ENCODE results near the gene PIGR. TPM values are rescaled to one million over a fixed set of nuclear protein-coding genes. Genes with fewer than 3 reads are reported as not detected.

PIGR gene
- total and polyA plus RNA-seq, 2 of the 8 experiments (the other 6 are each of a cell fraction or from before 2014, with no cell fraction given) = not detected

DNA sequence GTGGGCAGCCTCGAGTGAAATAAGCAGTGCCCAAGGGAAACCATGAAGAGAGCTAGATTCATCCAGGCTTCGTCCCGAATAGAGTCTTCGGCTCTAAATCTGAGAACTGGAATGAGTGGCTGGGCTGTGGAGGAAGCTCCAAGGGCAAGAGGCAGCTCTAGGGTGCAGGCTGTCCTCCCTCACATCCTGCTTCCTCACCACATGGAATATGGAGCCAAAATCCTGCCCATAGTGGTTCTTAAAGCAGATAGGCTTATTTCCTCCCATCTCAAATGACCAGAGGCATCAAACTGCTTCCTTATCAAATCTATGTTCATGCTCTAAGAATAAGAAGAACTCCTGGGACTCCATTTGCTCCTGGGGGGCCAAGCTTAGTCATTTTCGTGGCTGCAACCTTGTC, 46.5 kb downstream of the PIGR start:
- H4K91ac ChIP-seq (replicated peaks; ENCODE audit: insufficient read length, low read length) = no peak overlapping the region
- H3K4me1 ChIP-seq (replicated peaks in 1 of 4; ENCODE audit: control insufficient read depth in 3 of 4, insufficient read depth in 4 of 4, low read length in 3 of 4) = no peaks in the 10 kb centered on the region; a peak in 1 of 7 replicates
- H2BK15ac ChIP-seq (ENCODE audit: low read length) = no peak overlapping the region
- no peak overlapping the region for H2BK120ac ChIP-seq (replicated peaks; ENCODE audit: low read depth, low read length)
- no peak overlapping the region for H2AK5ac ChIP-seq (ENCODE audit: low read depth, low read length)
- no peak overlapping the region for H2BK12ac ChIP-seq (ENCODE audit: low read depth, low read length)
- H3K14ac ChIP-seq (ENCODE audit: insufficient read length) = no peak overlapping the region
- H3K4ac ChIP-seq (replicated peaks; ENCODE audit: insufficient read length, low read depth, low read length) = no peak overlapping the region
- H3K36me3 ChIP-seq (ENCODE audit: control insufficient read depth in 2 of 4, insufficient read depth in 4 of 4, low read length in 3 of 4) = no peaks in the 10 kb centered on the region
- FAIRE-seq (no peak), DNase-seq (ENCODE audit: low read depth in 1 of 2, low spot score in 2 of 2) (no peak)
- H3K79me2 ChIP-seq (ENCODE audit: control insufficient read depth in 1 of 2, insufficient read depth in 2 of 2, low read length in 2 of 2) = no peaks in the 10 kb centered on the region
- no peak overlapping the region for H2BK5ac ChIP-seq (ENCODE audit: low read depth, low read length)
- no peaks in the 10 kb centered on the region for H4K20me1 ChIP-seq (replicated peaks in 1 of 2; ENCODE audit: control insufficient read depth in 1 of 2, insufficient read depth in 2 of 2, low read length in 2 of 2)
- H3K27ac ChIP-seq (ENCODE audit: low read depth, low read length) = no peak overlapping the region
- no peak overlapping the region for H4K5ac ChIP-seq (ENCODE audit: insufficient read length, low read depth, low read length)
- no peak overlapping the region for H3K18ac ChIP-seq (ENCODE audit: extremely low read depth, low read length)
- no peak overlapping the region for H3K4me3 ChIP-seq (ENCODE audit: extremely low read depth in 1 of 4, insufficient read depth in 2 of 4, low read depth in 3 of 4, low read length in 4 of 4)
- H3K79me1 ChIP-seq (ENCODE audit: low read depth, low read length) = no peaks in the 10 kb centered on the region
- H3K56ac ChIP-seq (replicated peaks; ENCODE audit: insufficient read length, low read depth, low read length) = no peak overlapping the region
- no peak overlapping the region for H2BK20ac ChIP-seq (ENCODE audit: low read length)
- no peak overlapping the region for H3K23ac ChIP-seq (ENCODE audit: insufficient read length)
- WGBS, 2 experiments (ENCODE audit: extremely low coverage in 1 of 2, insufficient coverage in 1 of 2, insufficient read length in 1 of 2, insufficient replicate concordance in 2 of 2, low coverage in 1 of 2, low lambda C conversion rate in 2 of 2, missing lambda C conversion rate in 1 of 2) = 93% methylated on average over 2 of the region's 5 CpGs; no CpG with 5 or more reads in 1 of the 2 experiments
- H3K9me3 ChIP-seq (ENCODE audit: insufficient read depth in 2 of 2, low read depth in 1 of 2, low read length in 1 of 2) = no peaks in the 10 kb centered on the region
- ChIA-PET POLR2A (ENCODE audit: partially characterized antibody) (interaction anchor here (1.6 kb wide), 1 partner anchor 13 kb away, joined by 4 read pairs; no protein-coding TSS in a partner anchor), CTCF (ENCODE audit: partially characterized antibody) (interaction anchor here (0.5 to 7.2 kb wide), 9 partner anchors 8 to 432 kb away, joined by 3 to 52 read pairs (median 6); partner anchors contain the start of gene IL20)
- H2AFZ ChIP-seq (ENCODE audit: low read length) = no peak overlapping the region
- H3K27me3 ChIP-seq (replicated peaks in 1 of 4; ENCODE audit: control insufficient read depth in 3 of 4, extremely low read depth in 1 of 4, insufficient read depth in 3 of 4, low read length in 3 of 4) = no peaks in the 10 kb centered on the region
- no peak overlapping the region for H3K4me2 ChIP-seq (ENCODE audit: insufficient read depth in 1 of 2, low read depth in 2 of 2, low read length in 2 of 2)
- no peaks in the 10 kb centered on the region for H3K23me2 ChIP-seq (ENCODE audit: low read depth, low read length)
- no peak overlapping the region for H3K9ac ChIP-seq (replicated peaks in 1 of 4; ENCODE audit: extremely low read depth in 1 of 4, low read depth in 3 of 4, low read length in 3 of 4)
- H4K8ac ChIP-seq (ENCODE audit: extremely low read depth, insufficient read depth, low read length) = no peak overlapping the region
- TF ChIP-seq BCL11A (IDR thresholded peaks at IDR 0.05; ENCODE audit: low read depth in 2 of 2, low read length in 2 of 2) = no peak
- TF ChIP-seq MAFK (IDR thresholded peaks at IDR 0.05; ENCODE audit: low read depth, low read length) = no peak
- no peak for TF ChIP-seq CBX5 (IDR thresholded peaks at IDR 0.05; ENCODE audit: low read depth, low read length)
- TF ChIP-seq NANOG (IDR thresholded peaks at IDR 0.05; ENCODE audit: insufficient read depth, low read depth, low read length, poor library complexity, severe bottlenecking) = no peak
- no peak for TF ChIP-seq TBP (IDR thresholded peaks at IDR 0.05; ENCODE audit: low read depth, low read length)
- no peak for TF ChIP-seq ZNF274 (IDR thresholded peaks at IDR 0.05; ENCODE audit: borderline replicate concordance, extremely low read depth, low read length)
- TF ChIP-seq FOSL1 (IDR thresholded peaks at IDR 0.05; ENCODE audit: insufficient read depth, low read depth, low read length) = no peak
- no peak for TF ChIP-seq HDAC6 (IDR thresholded peaks at IDR 0.05; ENCODE audit: low read depth, low read length)
- TF ChIP-seq SIRT6 (IDR thresholded peaks at IDR 0.05; ENCODE audit: low read length) = no peak
- TF ChIP-seq SP1 (IDR thresholded peaks at IDR 0.05; ENCODE audit: low read depth, low read length) = no peak
- TF ChIP-seq CREB1 (IDR thresholded peaks at IDR 0.05) = no peak
- no peak for TF ChIP-seq EGR1 (IDR thresholded peaks at IDR 0.05; ENCODE audit: borderline replicate concordance, low read depth, low read length)
- TF ChIP-seq RFX5 (IDR thresholded peaks at IDR 0.05; ENCODE audit: borderline replicate concordance, low read depth, low read length) = no peak
- no peak for TF ChIP-seq SRF (IDR thresholded peaks at IDR 0.05; ENCODE audit: low read depth, low read length)
- no peak for TF ChIP-seq RXRA (IDR thresholded peaks at IDR 0.05; ENCODE audit: insufficient read depth, low read depth, low read length)
- no peak for TF ChIP-seq CBX8 (IDR thresholded peaks at IDR 0.05; ENCODE audit: borderline replicate concordance, low read depth, low read length)
